Measurements from ENCODE around the gene CMC2.
A peak's percentile ranks its signal among the peaks of the same experiment; 100 is the strongest.

CMC2 gene

DNA sequence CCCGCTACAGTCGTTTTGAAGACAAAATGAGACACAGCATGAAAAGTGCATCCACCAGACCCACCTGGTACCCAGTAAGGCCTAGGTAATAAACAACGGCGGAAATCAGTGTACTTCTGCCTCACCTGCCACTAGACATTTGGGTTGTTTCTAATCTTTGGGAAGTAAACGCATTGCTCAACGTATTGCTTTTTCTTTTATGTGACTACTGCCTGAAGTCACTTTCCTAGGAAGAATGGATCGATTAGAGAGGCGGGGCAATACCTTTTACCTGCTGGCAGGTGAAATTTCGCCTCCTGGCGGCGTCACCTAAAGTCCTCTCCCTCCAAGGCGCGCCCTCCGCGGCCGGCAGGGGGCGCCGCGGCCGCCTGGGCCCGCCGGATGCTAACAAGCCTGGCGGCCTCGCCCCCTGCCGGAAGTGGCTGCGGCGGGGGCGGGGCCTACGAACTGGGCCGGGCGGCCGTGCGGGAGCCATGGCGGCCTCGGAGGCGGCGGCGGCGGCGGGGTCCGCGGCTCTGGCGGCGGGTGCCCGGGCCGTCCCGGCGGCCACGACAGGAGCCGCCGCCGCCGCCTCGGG lies 28.8 kb upstream of the CMC2 start, which contains the start of gene ATMIN:
TSS of gene ATMIN (plus strand) at position 445 of the 577 bp plus-strand sequence. CDS start at position 474, 29 bp downstream.
- Histone ChIP-seq H3K14ac (ENCODE audit: low read length) (peak within 1 kb of the TSS; percentile 78), H3K27ac (ENCODE audit: low read depth, low read length) (peak within 1 kb of the TSS; percentile 77), H3K79me1 (ENCODE audit: low read length) (peaks cover 8% of the 10 kb centered on the region), H3K4me3 (ENCODE audit: low read depth, low read length) (peak within 1 kb of the TSS; percentile 98), H3K18ac (ENCODE audit: low read length) (peak within 1 kb of the TSS; percentile 91), H3K9me3 (ENCODE audit: insufficient read depth, low read depth, low read length) (no peaks in the 10 kb centered on the region), H2AFZ (ENCODE audit: insufficient read depth, low read length, poor library complexity) (peak within 1 kb of the TSS; percentile 65), H3K4me2 (ENCODE audit: low read length) (peak within 1 kb of the TSS; percentile 65), H4K91ac (ENCODE audit: low read depth, low read length) (peak within 1 kb of the TSS; percentile 90), H4K12ac (ENCODE audit: low read depth, low read length) (peak within 1 kb of the TSS; percentile 83), H3K27me3 (ENCODE audit: insufficient read depth, low read length) (no peaks in the 10 kb centered on the region), H3K9ac (ENCODE audit: low read length) (peak within 1 kb of the TSS; percentile 95), H2BK12ac (ENCODE audit: low read length) (no peak within 1 kb of the TSS), H3K36me3 (ENCODE audit: control insufficient read depth in 1 of 2, insufficient read depth in 2 of 2, low read length in 2 of 2) (peaks cover 7 to 9% of the 10 kb centered on the region in 2 experiments), H2BK5ac (ENCODE audit: low read depth, low read length, poor library complexity) (peak within 1 kb of the TSS; percentile 55), H3K4me1 (ENCODE audit: control insufficient read depth in 1 of 2, insufficient read depth in 2 of 2, low read length in 2 of 2) (peaks cover 12 to 13% of the 10 kb centered on the region in 2 experiments), H3K23ac (ENCODE audit: low read length) (no peak within 1 kb of the TSS), H4K8ac (ENCODE audit: low read depth, low read length) (peak within 1 kb of the TSS; percentile 73), H2BK120ac (ENCODE audit: insufficient read depth, low read length, poor library complexity) (peak within 1 kb of the TSS; percentile 78), H2AK5ac (ENCODE audit: low read length) (peak within 1 kb of the TSS; percentile 23), H3K4ac (ENCODE audit: low read depth, low read length) (peak within 1 kb of the TSS; percentile 99), H3K79me2 (ENCODE audit: control insufficient read depth, insufficient read depth, low read length, poor library complexity) (peaks cover 19% of the 10 kb centered on the region)
- DNase-seq = peak; percentile 88 to 98
- no CpG with 5 or more reads among the region's 54 CpGs for WGBS (ENCODE audit: extremely low coverage, insufficient coverage, insufficient read length)

DNA sequence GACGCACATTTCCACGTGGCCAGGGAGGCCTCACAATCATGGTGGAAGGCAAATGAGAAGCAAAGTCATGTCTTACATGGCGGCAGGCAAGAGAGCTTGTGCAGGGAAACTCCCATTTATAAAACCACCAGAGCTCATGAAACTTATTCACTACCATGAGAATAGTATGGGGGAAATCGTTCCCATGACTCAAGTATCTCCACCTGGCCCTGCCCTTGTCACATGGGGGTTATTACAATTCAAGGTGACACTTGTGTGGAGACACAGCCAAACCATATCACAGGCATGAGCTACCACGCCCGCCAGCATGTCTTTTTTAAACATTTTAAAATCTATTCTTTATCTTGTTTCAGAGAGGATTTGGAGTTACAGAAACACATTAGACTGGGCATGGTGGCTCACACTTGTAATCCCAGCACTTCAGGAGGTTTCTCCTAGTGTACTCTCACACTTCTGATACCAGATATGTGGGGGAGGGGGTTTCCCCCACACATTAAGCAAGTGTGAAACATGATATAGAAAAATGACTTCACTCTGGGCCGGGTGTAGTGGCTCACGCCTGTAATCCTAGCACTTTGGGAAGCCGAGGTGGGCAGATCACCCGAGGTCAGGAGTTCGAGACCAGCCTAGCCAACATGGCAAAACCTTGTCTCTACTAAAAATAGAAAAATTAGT lies 23.4 kb upstream of the CMC2 start:
- no peak overlapping the region for H3K23ac ChIP-seq (ENCODE audit: low read length)
- no peak overlapping the region for H3K18ac ChIP-seq (ENCODE audit: low read length)
- no peaks in the 10 kb centered on the region for H3K79me2 ChIP-seq (ENCODE audit: control insufficient read depth, insufficient read depth, low read length, poor library complexity)
- H3K9me3 ChIP-seq (ENCODE audit: insufficient read depth, low read depth, low read length) = no peaks in the 10 kb centered on the region
- H3K4me3 ChIP-seq (ENCODE audit: low read depth, low read length) = no peak overlapping the region
- no peak overlapping the region for H4K12ac ChIP-seq (ENCODE audit: low read depth, low read length)
- H3K9ac ChIP-seq (ENCODE audit: low read length) = no peak overlapping the region
- no peak overlapping the region for H2BK5ac ChIP-seq (ENCODE audit: low read depth, low read length, poor library complexity)
- no peak overlapping the region for H3K4ac ChIP-seq (ENCODE audit: low read depth, low read length)
- peak in 1 of 2 donors; percentile 40 for DNase-seq
- H3K14ac ChIP-seq (ENCODE audit: low read length) = no peak overlapping the region
- H3K4me2 ChIP-seq (ENCODE audit: low read length) = no peak overlapping the region
- H2AK5ac ChIP-seq (ENCODE audit: low read length) = no peak overlapping the region
- H3K36me3 ChIP-seq (ENCODE audit: control insufficient read depth in 1 of 2, insufficient read depth in 2 of 2, low read length in 2 of 2) = peaks cover 14 to 31% of the 10 kb centered on the region in 2 experiments
- no CpG with 5 or more reads among the region's 11 CpGs for WGBS (ENCODE audit: extremely low coverage, insufficient coverage, insufficient read length)
- no peak overlapping the region for H2AFZ ChIP-seq (ENCODE audit: insufficient read depth, low read length, poor library complexity)
- no peak overlapping the region for H2BK12ac ChIP-seq (ENCODE audit: low read length)
- no peaks in the 10 kb centered on the region for H3K79me1 ChIP-seq (ENCODE audit: low read length)
- no peak overlapping the region for H4K8ac ChIP-seq (ENCODE audit: low read depth, low read length)
- no peaks in the 10 kb centered on the region for H3K4me1 ChIP-seq (ENCODE audit: control insufficient read depth in 1 of 2, insufficient read depth in 2 of 2, low read length in 2 of 2)
- H3K27me3 ChIP-seq (ENCODE audit: insufficient read depth, low read length) = no peaks in the 10 kb centered on the region
- H3K27ac ChIP-seq (ENCODE audit: low read depth, low read length) = no peak overlapping the region
- H4K91ac ChIP-seq (ENCODE audit: low read depth, low read length) = no peak overlapping the region
- no peak overlapping the region for H2BK120ac ChIP-seq (ENCODE audit: insufficient read depth, low read length, poor library complexity)

DNA sequence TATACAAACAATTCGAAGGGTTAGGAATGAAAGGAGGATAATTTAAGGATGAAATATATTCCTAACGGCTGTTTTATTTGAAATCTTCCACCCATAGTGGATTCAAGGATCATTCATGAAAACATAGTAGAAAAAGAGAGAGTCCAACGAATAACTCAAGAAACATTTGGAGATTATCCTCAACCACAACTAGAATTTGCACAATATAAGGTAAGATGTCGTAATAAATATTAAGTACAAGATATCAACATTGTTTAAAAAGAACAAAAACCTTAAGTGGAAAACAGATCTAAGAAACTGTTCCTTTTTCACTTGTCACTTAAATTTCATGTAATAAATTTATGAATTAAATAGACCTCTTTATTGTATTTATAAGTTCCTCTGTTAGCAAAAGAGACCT lies 19.7 kb upstream of the CMC2 start:
- Histone ChIP-seq H3K36me3 (ENCODE audit: control insufficient read depth in 1 of 2, insufficient read depth in 2 of 2, low read length in 2 of 2) (peaks cover 23 to 39% of the 10 kb centered on the region in 2 experiments), H3K4me2 (ENCODE audit: low read length) (no peak overlapping the region), H3K4ac (ENCODE audit: low read depth, low read length) (no peak overlapping the region), H3K9ac (ENCODE audit: low read length) (no peak overlapping the region), H3K27ac (ENCODE audit: low read depth, low read length) (no peak overlapping the region), H4K8ac (ENCODE audit: low read depth, low read length) (no peak overlapping the region), H4K91ac (ENCODE audit: low read depth, low read length) (no peak overlapping the region), H2BK12ac (ENCODE audit: low read length) (no peak overlapping the region), H3K4me1 (ENCODE audit: control insufficient read depth in 1 of 2, insufficient read depth in 2 of 2, low read length in 2 of 2) (no peaks in the 10 kb centered on the region), H3K79me1 (ENCODE audit: low read length) (no peaks in the 10 kb centered on the region), H3K4me3 (ENCODE audit: low read depth, low read length) (no peak overlapping the region), H2AFZ (ENCODE audit: insufficient read depth, low read length, poor library complexity) (no peak overlapping the region), H3K79me2 (ENCODE audit: control insufficient read depth, insufficient read depth, low read length, poor library complexity) (no peaks in the 10 kb centered on the region), H3K27me3 (ENCODE audit: insufficient read depth, low read length) (no peaks in the 10 kb centered on the region), H2BK120ac (ENCODE audit: insufficient read depth, low read length, poor library complexity) (no peak overlapping the region), H3K18ac (ENCODE audit: low read length) (no peak overlapping the region), H2BK5ac (ENCODE audit: low read depth, low read length, poor library complexity) (no peak overlapping the region), H2AK5ac (ENCODE audit: low read length) (no peak overlapping the region), H3K14ac (ENCODE audit: low read length) (no peak overlapping the region), H3K23ac (ENCODE audit: low read length) (no peak overlapping the region), H4K12ac (ENCODE audit: low read depth, low read length) (no peak overlapping the region), H3K9me3 (ENCODE audit: insufficient read depth, low read depth, low read length) (no peaks in the 10 kb centered on the region)
- WGBS (ENCODE audit: extremely low coverage, insufficient coverage, insufficient read length) = 100% methylated on average over 1 of the region's 4 CpGs
- DNase-seq = no peak

DNA sequence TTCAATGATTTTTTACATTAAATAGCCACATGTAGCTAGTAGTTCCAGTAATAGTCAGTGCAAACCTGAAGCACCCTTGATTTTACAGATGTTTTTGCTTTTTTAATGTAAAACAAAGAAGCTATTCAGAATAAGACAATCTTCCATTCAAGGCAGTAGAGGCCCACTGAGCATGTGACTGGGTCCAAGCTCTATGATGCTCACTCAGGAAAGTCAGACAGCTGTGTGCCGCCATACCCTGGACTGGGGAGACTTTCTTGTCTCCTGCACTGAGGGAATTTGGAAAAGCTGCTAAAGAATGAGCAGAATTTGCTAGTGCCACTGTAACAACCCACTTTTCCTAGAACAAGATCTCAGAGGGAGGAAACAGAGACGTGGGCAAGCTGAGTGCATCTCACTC lies 11.8 kb upstream of the CMC2 start:
- Histone ChIP-seq H3K23ac (ENCODE audit: low read length) (no peak overlapping the region), H4K91ac (ENCODE audit: low read depth, low read length) (no peak overlapping the region), H3K27me3 (ENCODE audit: insufficient read depth, low read length) (no peaks in the 10 kb centered on the region), H3K79me1 (ENCODE audit: low read length) (no peaks in the 10 kb centered on the region), H3K9ac (ENCODE audit: low read length) (no peak overlapping the region), H3K14ac (ENCODE audit: low read length) (no peak overlapping the region), H3K79me2 (ENCODE audit: control insufficient read depth, insufficient read depth, low read length, poor library complexity) (no peaks in the 10 kb centered on the region), H2AFZ (ENCODE audit: insufficient read depth, low read length, poor library complexity) (no peak overlapping the region), H3K18ac (ENCODE audit: low read length) (no peak overlapping the region), H2BK5ac (ENCODE audit: low read depth, low read length, poor library complexity) (no peak overlapping the region), H3K4me2 (ENCODE audit: low read length) (no peak overlapping the region), H2BK120ac (ENCODE audit: insufficient read depth, low read length, poor library complexity) (no peak overlapping the region), H3K9me3 (ENCODE audit: insufficient read depth, low read depth, low read length) (no peaks in the 10 kb centered on the region), H2AK5ac (ENCODE audit: low read length) (no peak overlapping the region), H4K8ac (ENCODE audit: low read depth, low read length) (no peak overlapping the region), H3K36me3 (ENCODE audit: control insufficient read depth in 1 of 2, insufficient read depth in 2 of 2, low read length in 2 of 2) (peaks cover 45 to 52% of the 10 kb centered on the region in 2 experiments), H3K27ac (ENCODE audit: low read depth, low read length) (no peak overlapping the region), H3K4ac (ENCODE audit: low read depth, low read length) (no peak overlapping the region), H3K4me3 (ENCODE audit: low read depth, low read length) (no peak overlapping the region), H3K4me1 (ENCODE audit: control insufficient read depth in 1 of 2, insufficient read depth in 2 of 2, low read length in 2 of 2) (no peaks in the 10 kb centered on the region), H4K12ac (ENCODE audit: low read depth, low read length) (no peak overlapping the region), H2BK12ac (ENCODE audit: low read length) (no peak overlapping the region)
- no CpG with 5 or more reads among the region's 2 CpGs for WGBS (ENCODE audit: extremely low coverage, insufficient coverage, insufficient read length)
- DNase-seq = no peak
